ENCODE measurements around the gene TMTC3.

DNA sequence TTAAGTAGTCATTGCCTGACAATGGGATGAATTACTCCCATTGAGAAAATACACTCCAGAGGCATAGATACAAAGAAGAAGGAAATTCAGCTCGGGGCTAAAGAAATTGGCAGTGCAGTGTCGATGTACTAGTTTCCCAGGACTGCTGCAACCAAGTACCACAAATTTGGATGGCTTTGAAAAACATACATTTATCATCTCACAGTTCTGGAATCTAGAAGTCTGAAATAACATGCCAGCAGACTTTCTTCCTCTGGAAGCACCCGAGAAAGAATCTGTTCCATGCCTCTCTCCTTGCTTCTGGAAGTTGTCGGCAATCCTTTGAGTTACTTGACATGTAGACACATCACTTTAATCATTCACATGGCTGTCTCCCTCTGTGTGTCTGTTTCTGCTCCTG is 101.9 kb downstream of the TMTC3 start:
- TF ChIP-seq ZNF274 (IDR thresholded peaks at IDR 0.05; ENCODE audit: low read depth, low read length) (no peak), SUZ12 (IDR thresholded peaks at IDR 0.05; ENCODE audit: extremely low read depth, insufficient read depth, insufficient read length) (no peak), YY1 (IDR thresholded peaks at IDR 0.05; ENCODE audit: insufficient read depth, insufficient read length) (no peak)
